HepG2 (cell line): Measurements from ENCODE around the gene KDM6B. TPM values are rescaled to one million over a fixed set of nuclear protein-coding genes. Genes with fewer than 3 reads are reported as not detected.

ENCODE experiments used
- AKAP8 ChIP-seq: sonication (generic); formaldehyde crosslinking; IDR thresholded peaks from 2 replicates; pipeline ENCODE4 v1.5.1; 2020; ENCODE audit warnings: mild to moderate bottlenecking, missing genetic modification reagents
- CENPT ChIP-seq: sonication (generic); formaldehyde crosslinking; IDR thresholded peaks from 2 replicates; pipeline ENCODE4 v1.8.0; 2022; ENCODE audit warnings: low read depth, mild to moderate bottlenecking, moderate library complexity, missing genetic modification reagents
- FOXA3 ChIP-seq: IDR thresholded peaks from 2 replicates; pipeline ENCODE4 v1.6.1; 2016; ENCODE audit warnings: missing genetic modification reagents, missing compliant biosample characterization
- HDAC2 ChIP-seq: sonication (generic); formaldehyde crosslinking; IDR thresholded peaks from 2 replicates; pipeline ENCODE4 v1.4.0; 2020; ENCODE audit warnings: missing genetic modification reagents
- KMT2A ChIP-seq: sonication (generic); formaldehyde crosslinking; IDR thresholded peaks from 2 replicates; pipeline ENCODE4 v1.4.0; 2020; ENCODE audit warnings: missing genetic modification reagents
- TARDBP ChIP-seq: sonication (generic); formaldehyde crosslinking; IDR thresholded peaks from 2 replicates; pipeline ENCODE4 v1.8.0; 2022; ENCODE audit warnings: mild to moderate bottlenecking, missing genetic modification reagents
- THRA ChIP-seq: sonication (generic); formaldehyde crosslinking; IDR thresholded peaks from 2 replicates; pipeline ENCODE4 v1.4.0; 2020; ENCODE audit warnings: missing genetic modification reagents, borderline replicate concordance
- XRCC5 ChIP-seq: fragments of 200-400 bp; formaldehyde crosslinking; optimal IDR thresholded peaks from 2 replicates; pipeline ENCODE3; 2017; ENCODE audit warnings: mild to moderate bottlenecking, low read length
- ZBTB43 ChIP-seq: sonication (generic); formaldehyde crosslinking; conservative IDR thresholded peaks from 2 replicates; pipeline ENCODE4 v1.4.0; 2020; ENCODE audit warnings: missing genetic modification reagents
- ZHX2 ChIP-seq, 2 experiments: sonication (generic) in 1 of 2; formaldehyde crosslinking in 1 of 2; IDR thresholded peaks; 2 replicates each; pipeline versions ENCODE4 v1.6.1 to v1.9.0; 2014 to 2022; ENCODE audit warnings: antibody characterized with exemption in 1 of 2, borderline replicate concordance in 1 of 2, inconsistent platforms in 1 of 2, low read depth in 1 of 2, missing genetic modification reagents in 1 of 2
- ZNF275 ChIP-seq: sonication (generic); formaldehyde crosslinking; IDR thresholded peaks from 2 replicates; pipeline ENCODE4 v1.8.0; 2022; ENCODE audit warnings: missing genetic modification reagents, mild to moderate bottlenecking, inconsistent platforms, borderline replicate concordance
- ZNF276 ChIP-seq: sonication (generic); formaldehyde crosslinking; IDR thresholded peaks from 2 replicates; pipeline ENCODE4 v1.4.0; 2020; ENCODE audit warnings: mild to moderate bottlenecking, low read depth, missing genetic modification reagents
- ZNF547 ChIP-seq: sonication (generic); formaldehyde crosslinking; IDR thresholded peaks from 2 replicates; pipeline ENCODE4 v1.5.1; 2020; ENCODE audit warnings: mild to moderate bottlenecking, missing genetic modification reagents
- ZNF766 ChIP-seq: sonication (generic); formaldehyde crosslinking; IDR thresholded peaks from 2 replicates; pipeline ENCODE4 v1.5.0; 2020; ENCODE audit warnings: missing genetic modification reagents, borderline replicate concordance
- ZNF790 ChIP-seq: sonication (generic); formaldehyde crosslinking; IDR thresholded peaks from 2 replicates; pipeline ENCODE4 v1.8.0; 2022; ENCODE audit warnings: missing genetic modification reagents, mild to moderate bottlenecking, borderline replicate concordance
- polyA plus RNA-seq, 8 experiments: library from polyadenylated mRNA; depleted of rRNA in 3 of 8; stranded (reverse) in 7 of 8; unstranded in 1 of 8; fragments of >200 nt; fragmentation: Illumina TruSeq in 4 of 8; extraction: Trizol in 4 of 8; gene quantifications; 2 replicates each; pipeline versions ENCODE4 v1.2.1 to v1.2.3, GENCODE V29; 2011 to 2016; ENCODE audit warnings: low read depth in 4 of 8, missing spikeins in 1 of 8, mixed read lengths in 1 of 8; ENCODE audit not compliant: insufficient read depth in 1 of 8
- total RNA-seq, 5 experiments: library from RNA; depleted of rRNA; stranded (reverse); fragments of >200 nt; fragmentation: Illumina TruSeq; extraction: Trizol; gene quantifications; 2 replicates each; pipeline ENCODE4 v1.2.3, GENCODE V29; 2016; ENCODE audit warnings: low read depth in 1 of 5

Gene KDM6B
- total and polyA plus RNA-seq, 2 of the 13 experiments (the other 11 are each of a cell fraction or from before 2014, with no cell fraction given), result 1.3 to 2.1 TPM

- TF ChIP-seq ZBTB43 (CRISPR knock-in tag) (peak; percentile 50; the same call in 1 of the 2 replicates), ZNF275 (CRISPR knock-in tag) (no peak), ZNF766 (CRISPR knock-in tag) (0 out of 2 replicates have a peak, but pooled peaks have one; percentile 19), TARDBP (CRISPR knock-in tag) (peak; percentile 52), ZHX2 (IDR thresholded peaks at IDR 0.05; ENCODE audit: low read depth) (no peak), ZHX2 (CRISPR knock-in tag; IDR thresholded peaks at IDR 0.05; ENCODE audit: borderline replicate concordance) (0 out of 2 replicates have a peak, but pooled peaks have one; percentile 22), ZNF790 (CRISPR knock-in tag) (peak; percentile 52; the same call in 1 of the 2 replicates), FOXA3 (peak; percentile 10; the same call in 1 of the 2 replicates), HDAC2 (CRISPR knock-in tag) (peak; percentile 48; the same call in 1 of the 2 replicates), XRCC5 (peak; percentile 40), CENPT (CRISPR knock-in tag) (no peak), KMT2A (CRISPR knock-in tag) (no peak), ZNF547 (CRISPR knock-in tag) (0 out of 2 replicates have a peak, but pooled peaks have one; percentile 10), THRA (0 out of 2 replicates have a peak, but pooled peaks have one; percentile 7), AKAP8 (CRISPR knock-in tag) (peak; percentile 89), ZNF276 (CRISPR knock-in tag) (0 out of 2 replicates have a peak, but pooled peaks have one; percentile 12)
Measured at GRCh38 chr17:7834957-7835813, 1.2 kb downstream of the KDM6B start (continued).
